ENCODE data around the gene JCAD. TPM values are rescaled to one million over a fixed set of nuclear protein-coding genes. Genes with fewer than 3 reads are reported as not detected.

Gene JCAD
- total and polyA plus RNA-seq, 11 donors, result 10.4 to 51.7 (median 21.8) TPM

DNA sequence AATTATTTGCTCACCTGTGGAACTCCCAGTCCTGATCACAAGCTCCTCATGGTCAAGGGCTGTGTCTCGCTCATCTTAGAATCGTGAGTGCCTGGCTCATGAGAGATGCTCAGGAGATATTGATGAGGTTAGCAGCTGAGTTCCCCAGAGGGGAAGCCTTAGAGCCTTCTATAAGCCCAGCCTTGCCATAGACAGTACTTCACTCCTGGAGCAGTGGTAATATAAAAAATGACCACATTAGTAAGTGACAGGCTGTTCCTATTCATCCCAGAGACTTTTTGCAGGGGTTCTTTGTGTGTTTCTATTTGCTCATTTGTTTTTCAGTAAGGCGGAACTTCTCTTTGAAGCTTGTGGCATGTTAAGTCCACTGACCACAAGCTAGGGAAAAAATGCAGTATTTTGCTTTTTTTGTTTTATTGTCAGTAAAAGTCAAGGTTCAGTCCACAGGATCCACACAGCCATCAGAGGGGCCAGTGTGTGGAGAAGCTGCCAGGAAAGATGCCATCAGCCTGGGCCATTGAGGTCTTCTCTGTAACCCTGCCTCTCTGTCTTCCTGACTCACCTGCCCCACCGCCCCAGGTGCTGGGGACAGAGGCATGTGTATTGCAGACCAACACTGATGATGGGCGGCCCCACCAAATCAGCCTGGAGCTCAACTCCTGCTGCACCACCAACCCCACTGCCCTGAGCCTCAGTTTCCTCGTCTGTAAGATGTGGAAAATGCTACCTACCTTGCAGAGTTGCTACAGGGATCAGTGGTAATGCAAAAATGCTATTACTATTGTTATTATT lies 36.4 kb upstream of the JCAD start:
- TF ChIP-seq CTCF (IDR thresholded peaks at IDR 0.05) (no peak), POLR2A (IDR thresholded peaks at IDR 0.05) (no peak)
- DNase-seq (no peak), ATAC-seq (no peak)
- Histone ChIP-seq H3K4me3 (no peak overlapping the region), H3K27me3 (no peaks in the 10 kb centered on the region), H3K36me3 (no peaks in the 10 kb centered on the region), H3K27ac (no peak overlapping the region), H3K4me1 (peaks cover 0 to 7% (median 0%) of the 10 kb centered on the region in 12 donors), H3K9me3 (no peaks in the 10 kb centered on the region)
- intact Hi-C loops (cut with DNase I), result no loop called here
- WGBS, 4 donors, result 85 to 91% (median 87%) methylated on average over 6 of the region's 6 CpGs

GRCh38 chr10:30094601-30095000 lies 35.2 kb upstream of the JCAD start:
- Histone ChIP-seq H3K4me3 (no peak overlapping the region), H3K9me3 (no peaks in the 10 kb centered on the region), H3K36me3 (no peaks in the 10 kb centered on the region), H3K4me1 (peaks cover 0 to 7% (median 0%) of the 10 kb centered on the region in 12 donors), H3K27ac (no peak overlapping the region), H3K27me3 (no peaks in the 10 kb centered on the region)
- DNase-seq, result no peak
- ATAC-seq, result no peak
- intact Hi-C loops (cut with DNase I), result no loop called here
- no peak for TF ChIP-seq CTCF (IDR thresholded peaks at IDR 0.05)
- TF ChIP-seq POLR2A (IDR thresholded peaks at IDR 0.05), result no peak
- 86 to 90% (median 89%) methylated on average over 5 of the region's 5 CpGs for WGBS, 4 donors

- TF ChIP-seq POLR2A (IDR thresholded peaks at IDR 0.05), result no peak
- no peak for TF ChIP-seq CTCF (IDR thresholded peaks at IDR 0.05)
- Histone ChIP-seq H3K4me1 (peaks cover 0 to 1% (median 0%) of the 10 kb centered on the region in 12 donors), H3K27ac (no peak overlapping the region), H3K9me3 (no peaks in the 10 kb centered on the region), H3K36me3 (no peaks in the 10 kb centered on the region), H3K27me3 (no peaks in the 10 kb centered on the region), H3K4me3 (no peak overlapping the region)
- ATAC-seq (no peak), DNase-seq (no peak)
- 83 to 91% (median 87%) methylated on average over 9 of the region's 9 CpGs for WGBS, 4 donors
- intact Hi-C loops (cut with DNase I), result no loop called here
These were observed 34.0 kb upstream of the JCAD start for GRCh38 chr10:30093303-30093950.

- WGBS, 4 donors, result 65 to 77% (median 68%) methylated on average over 13 to 14 of the region's 14 CpGs
- intact Hi-C loops (cut with DNase I), result no loop called here
- no peak for DNase-seq
- Histone ChIP-seq H3K4me1 (peaks cover 0 to 5% (median 0%) of the 10 kb centered on the region in 12 donors), H3K9me3 (no peaks in the 10 kb centered on the region), H3K27ac (no peak overlapping the region), H3K4me3 (no peak overlapping the region), H3K27me3 (no peaks in the 10 kb centered on the region), H3K36me3 (no peaks in the 10 kb centered on the region)
- TF ChIP-seq CTCF (IDR thresholded peaks at IDR 0.05) (no peak), POLR2A (IDR thresholded peaks at IDR 0.05) (no peak)
- no peak for ATAC-seq
These were observed 32.9 kb upstream of the JCAD start for GRCh38 chr10:30092151-30092790.
